ENCODE results near the gene FAM216B. TPM values are rescaled to one million over a fixed set of nuclear protein-coding genes. Genes with fewer than 3 reads are reported as not detected.
"Not testable (repeated sequence)": the region's sequence is repeated elsewhere in the genome, so short reads cannot be mapped to it uniquely, and the experiment has no call there.

Gene FAM216B
- total RNA-seq, 1 donor, result not detected

DNA sequence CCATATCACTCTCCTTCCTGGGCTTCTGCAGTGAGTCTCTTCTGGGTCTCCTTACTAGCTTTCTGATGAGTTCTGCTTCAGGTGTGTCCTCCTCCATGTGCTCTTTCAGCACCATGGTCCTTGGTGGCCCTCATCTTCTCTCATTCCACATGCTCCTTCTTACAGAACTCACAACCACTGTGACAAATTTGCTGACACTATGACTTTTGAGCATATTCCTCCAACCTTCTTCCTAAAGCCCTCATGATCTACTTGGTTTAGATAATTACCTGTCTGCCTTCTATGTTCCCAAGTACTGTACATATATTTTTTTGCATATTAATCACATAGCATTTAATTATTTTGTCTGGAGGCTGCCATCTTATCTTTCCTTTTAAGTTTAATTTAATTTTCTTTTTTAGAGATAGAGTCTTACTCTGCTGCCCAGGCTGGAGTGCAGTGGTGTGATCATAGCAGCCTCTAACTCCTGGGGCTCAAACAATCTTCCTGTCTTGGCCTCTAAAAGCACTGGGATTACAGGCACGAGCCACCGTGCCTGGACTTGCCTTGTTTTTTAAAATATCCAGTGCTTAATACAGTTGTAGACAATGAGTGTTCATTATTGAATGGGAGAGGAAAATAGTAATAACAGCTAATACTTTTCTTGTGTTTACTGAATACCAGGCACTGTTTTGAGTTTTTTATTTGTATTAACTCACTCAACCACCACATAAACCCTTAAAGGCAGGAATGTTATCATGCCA, 23.5 kb upstream of the FAM216B start:
- H3K4me3 ChIP-seq (ENCODE audit: low read depth, low read length), result no peak overlapping the region
- TF ChIP-seq, protein P1, sequence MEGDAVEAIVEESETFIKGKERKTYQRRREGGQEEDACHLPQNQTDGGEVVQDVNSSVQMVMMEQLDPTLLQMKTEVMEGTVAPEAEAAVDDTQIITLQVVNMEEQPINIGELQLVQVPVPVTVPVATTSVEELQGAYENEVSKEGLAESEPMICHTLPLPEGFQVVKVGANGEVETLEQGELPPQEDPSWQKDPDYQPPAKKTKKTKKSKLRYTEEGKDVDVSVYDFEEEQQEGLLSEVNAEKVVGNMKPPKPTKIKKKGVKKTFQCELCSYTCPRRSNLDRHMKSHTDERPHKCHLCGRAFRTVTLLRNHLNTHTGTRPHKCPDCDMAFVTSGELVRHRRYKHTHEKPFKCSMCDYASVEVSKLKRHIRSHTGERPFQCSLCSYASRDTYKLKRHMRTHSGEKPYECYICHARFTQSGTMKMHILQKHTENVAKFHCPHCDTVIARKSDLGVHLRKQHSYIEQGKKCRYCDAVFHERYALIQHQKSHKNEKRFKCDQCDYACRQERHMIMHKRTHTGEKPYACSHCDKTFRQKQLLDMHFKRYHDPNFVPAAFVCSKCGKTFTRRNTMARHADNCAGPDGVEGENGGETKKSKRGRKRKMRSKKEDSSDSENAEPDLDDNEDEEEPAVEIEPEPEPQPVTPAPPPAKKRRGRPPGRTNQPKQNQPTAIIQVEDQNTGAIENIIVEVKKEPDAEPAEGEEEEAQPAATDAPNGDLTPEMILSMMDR (IDR thresholded peaks at IDR 0.05; ENCODE audit: insufficient read depth, low read depth, low read length), result no peak
- DNase-seq (ENCODE audit: low read depth), result no peak

DNA sequence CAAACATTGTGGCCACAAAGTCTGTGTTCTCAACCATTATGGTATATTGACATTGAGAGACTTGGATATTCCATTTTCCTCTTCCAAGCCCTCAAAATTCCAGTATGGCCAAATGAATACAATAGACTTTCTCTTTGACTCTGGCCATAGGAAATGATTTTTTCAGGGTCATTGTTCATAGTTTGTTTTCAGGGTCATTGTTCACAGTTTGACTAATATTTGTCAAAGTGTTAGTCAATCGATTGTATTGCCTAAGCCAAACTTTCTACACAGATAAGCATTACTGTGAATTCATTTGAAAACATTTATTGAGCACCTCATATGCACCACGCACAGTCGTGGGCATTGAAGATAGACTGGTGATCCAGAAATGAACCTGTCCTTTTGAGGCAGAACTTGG, 22.9 kb upstream of the FAM216B start:
- TF ChIP-seq, protein P1 (IDR thresholded peaks at IDR 0.05; ENCODE audit: insufficient read depth, low read depth, low read length), result no peak
- no peak for DNase-seq (ENCODE audit: low read depth)
- H3K4me3 ChIP-seq (ENCODE audit: low read depth, low read length), result no peak overlapping the region

DNA sequence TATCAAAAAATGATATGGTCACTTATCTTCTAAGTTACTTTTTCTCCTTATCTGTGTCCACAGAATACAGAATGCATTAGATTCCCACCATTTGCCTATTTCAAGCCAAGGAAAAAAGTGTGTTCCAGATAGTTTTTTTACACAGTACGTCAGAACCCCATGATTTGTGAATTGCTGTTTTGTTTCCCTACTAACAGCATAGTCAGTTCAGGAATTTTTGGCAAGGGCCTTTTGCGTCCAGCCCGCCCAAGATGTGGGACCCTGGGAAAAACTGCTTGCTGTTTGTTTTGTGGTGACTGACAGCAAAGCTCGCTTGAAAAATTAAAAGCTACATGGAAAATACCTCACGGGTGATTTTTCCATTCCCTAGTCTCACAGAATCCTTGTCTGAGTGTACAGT, 20.4 kb upstream of the FAM216B start:
- H3K4me3 ChIP-seq (ENCODE audit: low read depth, low read length), result no peak overlapping the region
- peak; percentile 75 for DNase-seq (ENCODE audit: low read depth)
- TF ChIP-seq, protein P1 (IDR thresholded peaks at IDR 0.05; ENCODE audit: insufficient read depth, low read depth, low read length), result no peak

DNA sequence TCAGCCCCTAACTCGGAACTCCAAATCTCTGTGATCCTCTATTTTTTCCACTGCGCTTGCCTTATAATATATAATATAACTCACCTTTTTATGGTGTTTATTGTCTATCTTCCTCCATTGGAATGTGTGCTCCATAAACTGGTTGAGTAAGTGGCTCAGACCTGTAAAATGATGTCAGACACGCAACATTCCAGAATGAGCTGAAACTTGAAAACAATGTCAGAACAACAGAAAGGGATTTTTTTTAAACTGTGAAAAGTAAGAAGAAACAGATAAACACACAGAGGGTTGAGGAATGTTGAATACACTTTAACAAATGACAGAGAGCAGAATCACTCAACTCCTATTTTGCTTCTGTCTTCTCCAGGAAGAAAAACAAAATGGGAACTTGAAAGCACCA, 19.1 kb upstream of the FAM216B start:
- TF ChIP-seq, protein P1 (IDR thresholded peaks at IDR 0.05; ENCODE audit: insufficient read depth, low read depth, low read length), result no peak

DNA sequence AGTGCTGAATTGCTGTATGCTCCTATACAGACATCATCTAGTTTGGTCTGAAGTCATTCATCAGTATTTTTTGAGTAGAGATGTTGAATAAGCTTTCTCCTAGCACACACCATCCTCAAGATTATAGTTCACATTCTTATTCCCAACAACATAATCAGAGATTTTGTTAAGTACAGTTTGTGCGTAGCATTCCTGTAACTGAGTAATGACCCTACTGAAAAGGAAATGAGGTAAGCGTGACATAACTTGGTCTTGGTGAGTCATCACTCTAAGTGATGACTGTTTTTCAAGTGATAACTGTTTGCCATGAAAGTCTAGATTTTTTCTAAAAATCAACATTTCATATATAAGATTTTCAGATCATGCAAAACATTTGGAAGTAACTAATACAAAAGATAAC, 18.5 kb upstream of the FAM216B start:
- DNase-seq (ENCODE audit: low read depth), result peak; percentile 83
- H3K4me3 ChIP-seq (ENCODE audit: low read depth, low read length), result no peak overlapping the region
- TF ChIP-seq, protein P1 (IDR thresholded peaks at IDR 0.05; ENCODE audit: insufficient read depth, low read depth, low read length), result no peak

More for the DNA sequence above, 19.1 kb upstream of the FAM216B start:
- no peak overlapping the region for H3K4me3 ChIP-seq (ENCODE audit: low read depth, low read length)
- peak; percentile 86 for DNase-seq (ENCODE audit: low read depth)

DNA sequence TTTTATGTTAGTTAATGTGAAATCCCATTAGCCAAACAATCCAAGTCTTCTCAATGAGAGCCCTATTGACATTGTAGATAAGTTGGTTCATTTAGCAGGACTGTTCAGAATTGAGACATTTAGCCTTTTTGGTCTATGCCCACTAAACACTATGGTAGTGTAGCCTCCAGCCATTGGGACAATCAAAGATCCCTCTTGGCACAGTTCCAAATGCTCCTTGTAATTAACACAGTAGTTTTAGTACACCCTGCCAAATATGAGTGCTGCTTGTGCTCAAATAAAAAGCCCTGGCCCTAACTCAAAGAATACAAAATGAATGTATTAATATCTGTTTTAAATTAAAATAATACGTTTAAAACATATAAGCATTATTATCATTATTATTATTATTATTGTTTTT, 15.4 kb upstream of the FAM216B start:
- no peak for DNase-seq (ENCODE audit: low read depth)
- TF ChIP-seq, protein P1 (IDR thresholded peaks at IDR 0.05; ENCODE audit: insufficient read depth, low read depth, low read length), result no peak
- no peak overlapping the region for H3K4me3 ChIP-seq (ENCODE audit: low read depth, low read length)

DNA sequence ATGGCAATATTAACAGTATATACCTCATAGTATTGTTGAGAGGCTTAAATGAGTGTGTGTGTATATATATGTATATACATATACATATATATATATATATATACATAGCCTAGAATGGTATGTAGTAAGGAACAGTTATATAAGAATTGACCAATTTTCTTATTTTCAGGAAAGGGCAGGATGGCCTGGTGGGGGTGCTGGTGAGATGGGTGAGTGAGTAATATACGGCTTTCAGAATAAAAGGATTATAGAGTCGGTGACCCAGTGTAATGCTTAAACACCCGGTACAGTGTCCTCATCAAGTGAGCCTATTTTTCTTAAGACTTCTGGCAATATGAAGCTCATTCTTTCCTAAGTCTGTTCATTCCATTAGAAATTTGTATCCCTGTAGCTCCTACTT, 11.7 kb upstream of the FAM216B start:
- H3K4me3 ChIP-seq (ENCODE audit: low read depth, low read length), result no peak overlapping the region
- no peak for DNase-seq (ENCODE audit: low read depth)
- TF ChIP-seq, protein P1 (IDR thresholded peaks at IDR 0.05; ENCODE audit: insufficient read depth, low read depth, low read length), result peak; percentile 13

DNA sequence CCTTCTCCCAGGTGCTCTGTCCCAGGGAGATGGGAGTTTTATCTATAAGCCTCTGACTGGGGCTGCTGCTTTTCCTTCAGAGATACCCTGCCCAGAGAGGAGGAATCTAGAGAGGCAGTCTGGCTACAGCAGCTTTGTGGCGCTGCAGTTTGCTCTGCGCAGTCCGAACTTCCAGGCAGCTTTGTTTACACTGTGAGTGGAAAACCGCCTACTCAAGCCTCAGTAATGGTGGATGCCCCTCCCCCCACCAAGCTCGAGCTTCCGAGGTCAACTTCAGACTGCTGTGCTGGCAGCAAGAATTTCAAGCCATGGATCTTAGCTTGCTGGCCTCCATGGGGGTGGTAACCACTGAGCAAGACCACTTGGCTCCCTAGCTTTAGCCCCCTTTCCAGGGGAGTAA, 4.8 kb upstream of the FAM216B start:
- H3K4me3 ChIP-seq (ENCODE audit: low read depth, low read length), result not testable (repeated sequence)
- DNase-seq (ENCODE audit: low read depth), result peak; percentile 43

Data from fibroblast of villous mesenchyme (primary cell).